DMS114 treated with DMSO at 0.1 percent for 48 hours (cell line): Measurements from ENCODE around the gene SF1.

ENCODE experiments used
- DNase-seq: peaks from one replicate; lab custom pipeline; 2025; ENCODE audit not compliant: unreplicated experiment; lab: John Stamatoyannopoulos, UW

SF1 gene

GRCh38 chr11:64714666-64715065, 63.7 kb downstream of the SF1 start:
- DNase-seq, result no peak
